HG03064 (cell line): ENCODE results near the gene C9orf153.

Source experiments
- ATAC-seq: cut with Tn5 transposase; IDR thresholded peaks from one replicate; pipeline ENCODE4 v1.9.1; 2021; ENCODE audit warnings: low read depth; ENCODE audit not compliant: unreplicated experiment

The C9orf153 gene

GRCh38 chr9:86272221-86272620 lies 12.8 kb upstream of the C9orf153 start:
- no peak for ATAC-seq

- no peak for ATAC-seq
Observed at GRCh38 chr9:86263876-86264275, 4.4 kb upstream of the C9orf153 start.

- ATAC-seq, result no peak
Observed at GRCh38 chr9:86262492-86262891, 3.0 kb upstream of the C9orf153 start.

- ATAC-seq, result no peak
Observed at GRCh38 chr9:86257391-86257790, 2.1 kb downstream of the C9orf153 start.

GRCh38 chr9:86256653-86257052 lies 2.8 kb downstream of the C9orf153 start:
- ATAC-seq, result no peak

GRCh38 chr9:86253577-86253976 lies 5.9 kb downstream of the C9orf153 start:
- no peak for ATAC-seq

- ATAC-seq, result no peak
Observed at GRCh38 chr9:86252870-86253269, 6.6 kb downstream of the C9orf153 start.

- ATAC-seq, result no peak
Observed at GRCh38 chr9:86250123-86250522, 9.3 kb downstream of the C9orf153 start.

- ATAC-seq, result no peak
Observed at GRCh38 chr9:86248746-86249145, 10.7 kb downstream of the C9orf153 start.

GRCh38 chr9:86246752-86247161 lies 12.7 kb downstream of the C9orf153 start:
- peak; percentile 93 for ATAC-seq

GRCh38 chr9:86242071-86242470 lies 17.4 kb downstream of the C9orf153 start:
- ATAC-seq, result no peak

GRCh38 chr9:86241216-86241615 lies 18.2 kb downstream of the C9orf153 start:
- ATAC-seq, result no peak

- no peak for ATAC-seq
Observed at GRCh38 chr9:86238861-86239770, 20.3 kb downstream of the C9orf153 start.

- ATAC-seq, result no peak
Observed at GRCh38 chr9:86230858-86231257, 28.6 kb downstream of the C9orf153 start.

- ATAC-seq, result no peak
Observed at GRCh38 chr9:86222667-86223066, 36.8 kb downstream of the C9orf153 start.

- ATAC-seq, result no peak
Observed at GRCh38 chr9:86219606-86220005, 39.9 kb downstream of the C9orf153 start.

- ATAC-seq, result no peak
Observed at GRCh38 chr9:86217076-86217755, 42.2 kb downstream of the C9orf153 start.

- no peak for ATAC-seq
Observed at GRCh38 chr9:86207193-86207592, 52.3 kb downstream of the C9orf153 start.

GRCh38 chr9:86202338-86202882 lies 57.0 kb downstream of the C9orf153 start:
- ATAC-seq, result no peak

- ATAC-seq, result no peak
Observed at GRCh38 chr9:86201474-86202337, 57.8 kb downstream of the C9orf153 start.
